ENCODE measurements around the gene FHAD1. TPM values are rescaled to one million over a fixed set of nuclear protein-coding genes. Genes with fewer than 3 reads are reported as not detected.

Gene FHAD1
- total and polyA plus RNA-seq, 10 of the 15 experiments (the other 5 are each of a cell fraction or from before 2014, with no cell fraction given), result 0.09 to 1.0 (median 0.32) TPM; not detected in 2

DNA sequence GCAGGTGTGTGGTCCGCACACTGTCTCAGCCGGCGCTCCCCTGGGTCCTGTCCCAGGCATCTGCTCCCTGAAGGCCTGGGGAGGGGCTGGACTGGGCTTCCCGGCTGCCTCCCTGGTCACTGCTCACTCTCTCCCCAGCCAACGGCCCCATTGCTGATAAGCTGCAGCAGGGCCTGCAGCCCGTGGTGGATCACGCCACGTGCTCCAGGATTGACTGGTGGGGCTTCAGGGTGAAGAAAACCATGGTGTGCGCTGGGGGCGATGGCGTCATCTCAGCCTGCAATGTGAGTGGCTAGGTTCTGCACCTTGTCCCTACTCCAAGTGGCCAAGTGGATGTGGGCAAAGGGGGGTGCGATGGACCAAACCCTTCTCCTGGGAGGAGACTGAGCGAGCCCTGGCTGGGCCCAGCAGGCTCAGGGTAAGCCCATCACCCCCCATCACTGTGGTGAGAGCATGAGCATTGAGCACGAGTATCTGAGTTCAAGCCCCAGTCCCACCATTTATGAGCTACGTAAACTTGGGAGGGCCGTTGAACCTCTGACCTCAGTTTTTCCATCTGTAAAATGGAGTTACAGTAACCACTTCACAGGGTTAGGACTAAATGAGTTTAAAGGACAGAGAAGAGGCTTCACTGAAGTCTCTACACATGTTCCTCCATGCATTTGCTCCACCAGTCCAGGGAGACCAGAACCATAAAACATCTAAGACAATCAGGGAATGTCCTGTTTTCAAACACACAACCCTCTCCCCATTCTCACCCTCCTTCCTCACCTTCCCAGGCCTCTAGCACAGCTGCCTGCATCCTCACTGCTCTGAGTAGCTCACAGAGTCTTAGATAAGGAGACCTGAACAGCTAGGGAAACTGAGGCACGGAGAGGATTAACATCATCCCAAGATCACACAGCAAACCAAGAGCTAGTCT lies 197.7 kb downstream of the FHAD1 start:
- WGBS (ENCODE audit: insufficient coverage, insufficient replicate concordance, low lambda C conversion rate, missing lambda C conversion rate), result 42% methylated on average over 17 of the region's 17 CpGs
- DNase-seq (ENCODE audit: low read depth, low spot score), result no peak
- no peaks in the 10 kb centered on the region; a peak in 1 of 4 replicates for H3K27me3 ChIP-seq (replicated peaks in 1 of 2; ENCODE audit: control insufficient read depth in 2 of 2, insufficient read depth in 2 of 2, low read length in 1 of 2)
- SMC1A ChIA-PET (ENCODE audit: uncharacterized antibody, unreplicated experiment), result interaction anchor here (1.4 kb wide), 1 partner anchor 12 kb away, joined by 4 read pairs; no protein-coding TSS in a partner anchor
- H3K79me2 ChIP-seq (ENCODE audit: control insufficient read depth, insufficient read depth, low read length), result no peaks in the 10 kb centered on the region
- POLR2A ChIA-PET, result interaction anchor here (0.5 kb wide), 2 partner anchors 76 to 111 kb away, joined by 4 to 7 read pairs; no protein-coding TSS in a partner anchor
- CTCF ChIA-PET, result interaction anchor here (1.0 to 1.6 kb wide), 2 partner anchors 13 to 121 kb away, joined by 3 read pairs; no protein-coding TSS in a partner anchor
- no peaks in the 10 kb centered on the region for H3K36me3 ChIP-seq (ENCODE audit: control insufficient read depth in 2 of 2, insufficient read depth in 2 of 2, low read length in 1 of 2)
- BruUV-seq (replicated peaks), result no TSS peak
- no peak for ATAC-seq
- no peak overlapping the region for H3K27ac ChIP-seq (ENCODE audit: control insufficient read depth, insufficient read depth)
- H3K4me3 ChIP-seq, result no peak overlapping the region
- H3K4me1 ChIP-seq (ENCODE audit: control insufficient read depth, insufficient read depth, low read length), result no peaks in the 10 kb centered on the region
- no peak overlapping the region for H3K4me2 ChIP-seq (ENCODE audit: control insufficient read depth, insufficient read depth)
- intact Hi-C loops (cut with micrococcal nuclease; ENCODE audit: unreplicated experiment), result no loop called here
- H3K9ac ChIP-seq (ENCODE audit: control insufficient read depth, insufficient read depth, low read length), result no peak overlapping the region
- in situ Hi-C loops (cut with MboI), result no loop called here
- no peaks in the 10 kb centered on the region for H4K20me1 ChIP-seq (ENCODE audit: control insufficient read depth, insufficient read depth)
- no peak overlapping the region for H2AFZ ChIP-seq (ENCODE audit: control insufficient read depth, low read depth, low read length)
- TF ChIP-seq SIX5 (IDR thresholded peaks at IDR 0.05; ENCODE audit: low read depth, low read length, severe bottlenecking) (no peak), ZNF384 (IDR thresholded peaks at IDR 0.05; ENCODE audit: borderline replicate concordance, low read depth, low read length) (no peak), MEF2B (IDR thresholded peaks at IDR 0.05; ENCODE audit: partially characterized antibody, poor library complexity, severe bottlenecking) (no peak), ZBED1 (IDR thresholded peaks at IDR 0.05; ENCODE audit: borderline replicate concordance) (no peak), KAT2A (conservative IDR thresholded peaks at IDR 0.05; ENCODE audit: control insufficient read depth, low read depth, low read length) (no peak), BHLHE40 (IDR thresholded peaks at IDR 0.05; ENCODE audit: borderline replicate concordance in 1 of 2, low read depth in 2 of 2, low read length in 1 of 2) (no peak), CBX5 (IDR thresholded peaks at IDR 0.05; ENCODE audit: low read depth) (no peak), ETV6 (conservative IDR thresholded peaks at IDR 0.05 in 1 of 2, IDR thresholded peaks at IDR 0.05 in 1 of 2; ENCODE audit: borderline replicate concordance in 1 of 2, low read depth in 1 of 2) (no peak), NR2F1 (conservative IDR thresholded peaks at IDR 0.05) (no peak), TCF7 (IDR thresholded peaks at IDR 0.05; ENCODE audit: borderline replicate concordance) (no peak), SIN3A (IDR thresholded peaks at IDR 0.05; ENCODE audit: low read depth, low read length) (no peak)
- TF ChIP-seq, protein P1, sequence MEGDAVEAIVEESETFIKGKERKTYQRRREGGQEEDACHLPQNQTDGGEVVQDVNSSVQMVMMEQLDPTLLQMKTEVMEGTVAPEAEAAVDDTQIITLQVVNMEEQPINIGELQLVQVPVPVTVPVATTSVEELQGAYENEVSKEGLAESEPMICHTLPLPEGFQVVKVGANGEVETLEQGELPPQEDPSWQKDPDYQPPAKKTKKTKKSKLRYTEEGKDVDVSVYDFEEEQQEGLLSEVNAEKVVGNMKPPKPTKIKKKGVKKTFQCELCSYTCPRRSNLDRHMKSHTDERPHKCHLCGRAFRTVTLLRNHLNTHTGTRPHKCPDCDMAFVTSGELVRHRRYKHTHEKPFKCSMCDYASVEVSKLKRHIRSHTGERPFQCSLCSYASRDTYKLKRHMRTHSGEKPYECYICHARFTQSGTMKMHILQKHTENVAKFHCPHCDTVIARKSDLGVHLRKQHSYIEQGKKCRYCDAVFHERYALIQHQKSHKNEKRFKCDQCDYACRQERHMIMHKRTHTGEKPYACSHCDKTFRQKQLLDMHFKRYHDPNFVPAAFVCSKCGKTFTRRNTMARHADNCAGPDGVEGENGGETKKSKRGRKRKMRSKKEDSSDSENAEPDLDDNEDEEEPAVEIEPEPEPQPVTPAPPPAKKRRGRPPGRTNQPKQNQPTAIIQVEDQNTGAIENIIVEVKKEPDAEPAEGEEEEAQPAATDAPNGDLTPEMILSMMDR (IDR thresholded peaks at IDR 0.05 in 2 of 3, conservative IDR thresholded peaks at IDR 0.05 in 1 of 3; ENCODE audit: control insufficient read depth in 2 of 3, extremely low read depth in 1 of 3, insufficient read depth in 1 of 3, low read depth in 3 of 3, low read length in 3 of 3), result no peak
- RAD21 ChIA-PET (ENCODE audit: unreplicated experiment), result no interaction called here
- no peak for FAIRE-seq
- no peaks in the 10 kb centered on the region for H3K9me3 ChIP-seq (replicated peaks; ENCODE audit: control insufficient read depth, insufficient read depth, low read length)
